ENCODE results near the gene MYRFL. TPM values are rescaled to one million over a fixed set of nuclear protein-coding genes. Genes with fewer than 3 reads are reported as not detected.

MYRFL gene
- total RNA-seq, 1 experiment from 2014 or later = not detected

- intact Hi-C loops (cut with micrococcal nuclease) = no loop called here
- Mint-ChIP-seq H3K9me3 (ENCODE audit: unreplicated experiment) (no peaks in the 10 kb centered on the region), H3K4me1 (ENCODE audit: insufficient read depth, unreplicated experiment) (peaks cover 7% of the 10 kb centered on the region), H3K36me3 (ENCODE audit: insufficient read depth, unreplicated experiment) (no peaks in the 10 kb centered on the region), H3K27ac (ENCODE audit: low read depth, unreplicated experiment) (no peak overlapping the region), H3K27me3 (ENCODE audit: insufficient read depth, unreplicated experiment) (no peaks in the 10 kb centered on the region), H3K4me3 (ENCODE audit: unreplicated experiment) (no peak overlapping the region)
- no TSS peak for BruUV-seq (replicated peaks)
- DNase-seq (ENCODE audit: unreplicated experiment) = no peak
- TF ChIP-seq, protein P1, sequence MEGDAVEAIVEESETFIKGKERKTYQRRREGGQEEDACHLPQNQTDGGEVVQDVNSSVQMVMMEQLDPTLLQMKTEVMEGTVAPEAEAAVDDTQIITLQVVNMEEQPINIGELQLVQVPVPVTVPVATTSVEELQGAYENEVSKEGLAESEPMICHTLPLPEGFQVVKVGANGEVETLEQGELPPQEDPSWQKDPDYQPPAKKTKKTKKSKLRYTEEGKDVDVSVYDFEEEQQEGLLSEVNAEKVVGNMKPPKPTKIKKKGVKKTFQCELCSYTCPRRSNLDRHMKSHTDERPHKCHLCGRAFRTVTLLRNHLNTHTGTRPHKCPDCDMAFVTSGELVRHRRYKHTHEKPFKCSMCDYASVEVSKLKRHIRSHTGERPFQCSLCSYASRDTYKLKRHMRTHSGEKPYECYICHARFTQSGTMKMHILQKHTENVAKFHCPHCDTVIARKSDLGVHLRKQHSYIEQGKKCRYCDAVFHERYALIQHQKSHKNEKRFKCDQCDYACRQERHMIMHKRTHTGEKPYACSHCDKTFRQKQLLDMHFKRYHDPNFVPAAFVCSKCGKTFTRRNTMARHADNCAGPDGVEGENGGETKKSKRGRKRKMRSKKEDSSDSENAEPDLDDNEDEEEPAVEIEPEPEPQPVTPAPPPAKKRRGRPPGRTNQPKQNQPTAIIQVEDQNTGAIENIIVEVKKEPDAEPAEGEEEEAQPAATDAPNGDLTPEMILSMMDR (IDR thresholded peaks at IDR 0.05; ENCODE audit: unreplicated experiment) = no peak
- CTCF ChIA-PET = no interaction called here
- POLR2A ChIA-PET = no interaction called here
Observed at GRCh38 chr12:69931569-69931968, 106.5 kb downstream of the MYRFL start.

GRCh38 chr12:69932154-69932553 lies 107.1 kb downstream of the MYRFL start:
- TF ChIP-seq, protein P1 (IDR thresholded peaks at IDR 0.05; ENCODE audit: unreplicated experiment) = no peak
- ChIA-PET CTCF (no interaction called here), POLR2A (no interaction called here)
- Mint-ChIP-seq H3K27ac (ENCODE audit: low read depth, unreplicated experiment) (no peak overlapping the region), H3K36me3 (ENCODE audit: insufficient read depth, unreplicated experiment) (no peaks in the 10 kb centered on the region), H3K9me3 (ENCODE audit: unreplicated experiment) (no peaks in the 10 kb centered on the region), H3K4me3 (ENCODE audit: unreplicated experiment) (no peak overlapping the region), H3K27me3 (ENCODE audit: insufficient read depth, unreplicated experiment) (no peaks in the 10 kb centered on the region), H3K4me1 (ENCODE audit: insufficient read depth, unreplicated experiment) (peaks cover 7% of the 10 kb centered on the region)
- no peak for DNase-seq (ENCODE audit: unreplicated experiment)
- BruUV-seq (replicated peaks) = no TSS peak
- intact Hi-C loops (cut with micrococcal nuclease) = no loop called here

- ChIA-PET POLR2A (no interaction called here), CTCF (no interaction called here)
- Mint-ChIP-seq H3K4me3 (ENCODE audit: unreplicated experiment) (no peak overlapping the region), H3K9me3 (ENCODE audit: unreplicated experiment) (no peaks in the 10 kb centered on the region), H3K27me3 (ENCODE audit: insufficient read depth, unreplicated experiment) (no peaks in the 10 kb centered on the region), H3K27ac (ENCODE audit: low read depth, unreplicated experiment) (no peak overlapping the region), H3K4me1 (ENCODE audit: insufficient read depth, unreplicated experiment) (peaks cover 7% of the 10 kb centered on the region), H3K36me3 (ENCODE audit: insufficient read depth, unreplicated experiment) (no peaks in the 10 kb centered on the region)
- TF ChIP-seq, protein P1 (IDR thresholded peaks at IDR 0.05; ENCODE audit: unreplicated experiment) = no peak
- BruUV-seq (replicated peaks) = no TSS peak
- intact Hi-C loops (cut with micrococcal nuclease) = no loop called here
- no peak for DNase-seq (ENCODE audit: unreplicated experiment)
Observed at GRCh38 chr12:69932676-69933552, 107.9 kb downstream of the MYRFL start.

DNA sequence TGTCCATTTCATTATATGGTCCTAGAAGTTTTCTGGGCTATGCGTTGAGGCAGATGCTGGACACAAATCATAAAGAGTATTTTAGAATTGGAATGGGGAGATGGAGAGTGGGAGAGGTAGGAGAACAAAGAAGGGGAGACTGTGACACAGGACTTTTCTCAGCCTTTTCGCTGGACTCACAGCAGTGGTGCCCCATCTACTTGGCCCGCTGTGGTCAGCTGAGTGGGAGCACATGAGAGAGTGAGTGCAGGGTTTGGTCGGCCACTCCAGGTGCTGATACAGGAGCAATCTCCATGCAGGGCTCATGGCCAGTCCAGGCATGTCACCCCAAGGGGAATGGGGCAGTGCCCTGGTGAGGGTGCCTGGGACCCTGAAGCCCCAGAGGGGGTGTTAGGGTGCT lies 109.0 kb downstream of the MYRFL start:
- POLR2A ChIA-PET = no interaction called here
- no peaks in the 10 kb centered on the region for H3K9me3 Mint-ChIP-seq (ENCODE audit: unreplicated experiment)
- DNase-seq (ENCODE audit: unreplicated experiment) = no peak
- BruUV-seq (replicated peaks) = no TSS peak
- no peaks in the 10 kb centered on the region for H3K27me3 Mint-ChIP-seq (ENCODE audit: insufficient read depth, unreplicated experiment)
- intact Hi-C loops (cut with micrococcal nuclease) = no loop called here
- CTCF ChIA-PET = interaction anchor here (0.6 kb wide), 1 partner anchor 916 kb away, joined by 4 read pairs; no protein-coding TSS in a partner anchor
- H3K4me1 Mint-ChIP-seq (ENCODE audit: insufficient read depth, unreplicated experiment) = peaks cover 7% of the 10 kb centered on the region
- H3K27ac Mint-ChIP-seq (ENCODE audit: low read depth, unreplicated experiment) = no peak overlapping the region
- no peaks in the 10 kb centered on the region for H3K36me3 Mint-ChIP-seq (ENCODE audit: insufficient read depth, unreplicated experiment)
- TF ChIP-seq, protein P1 (IDR thresholded peaks at IDR 0.05; ENCODE audit: unreplicated experiment) = no peak
- H3K4me3 Mint-ChIP-seq (ENCODE audit: unreplicated experiment) = no peak overlapping the region
